K562 (cell line): ENCODE results near the gene IGFBP4. TPM values are rescaled to one million over a fixed set of nuclear protein-coding genes. Genes with fewer than 3 reads are reported as not detected.

ENCODE experiments used
- ATAC-seq: fragments of 200-7000 bp; cut with Tn5 transposase; 3 replicates; pipeline ENCODE4 v1.9.1; 2020; ENCODE audit warnings: moderate library complexity
- BruUV-seq: library from RNA; stranded (reverse); fragments of 400-500 nt; replicated peaks from 2 replicates; lab custom pipeline; 2021; lab: Mats Ljungman, UMichigan
- CTCF ChIA-PET: fragments of 300-600 bp; formaldehyde crosslinking; extraction: SDS; loops from one replicate; lab custom pipeline; 2021; ENCODE audit warnings: low intra/inter-chr PET ratio; lab: Yijun Ruan, JAX
- POLR2A ChIA-PET: fragments of 300-600, 350-650 bp; sonication (Branson Sonifier 250); formaldehyde crosslinking; extraction: SDS; loops from one replicate; lab custom pipeline; 2021; ENCODE audit warnings: antibody characterized with exemption, inconsistent platforms; lab: Yijun Ruan, JAX
- DNase-seq, 4 experiments: peaks; one replicate each; pipeline versions ENCODE4 v3.0.0 to v3.0.0-alpha.2; 2011 to 2018; ENCODE audit warnings: low spot score in 3 of 4, mixed read lengths in 3 of 4; ENCODE audit errors: extremely low read depth in 1 of 4
- FAIRE-seq: peaks from 2 replicates; lab custom pipeline; 2011; peaks lifted over from hg19 to GRCh38; lab: Jason Lieb, UNC
- H2AFZ ChIP-seq: 2 replicates; pipeline ENCODE4 v1.6.0; 2011; ENCODE audit warnings: low read depth, low read length, control low read depth, inconsistent platforms
- H3K27ac ChIP-seq: fragments of 200-600 bp; 3 replicates; pipeline ENCODE4 v1.8.0; 2011; ENCODE audit warnings: low read depth, mild to moderate bottlenecking, control low read depth, inconsistent platforms, low read length, moderate library complexity, mixed read lengths; ENCODE audit errors: extremely low read depth
- H3K27me3 ChIP-seq, 2 experiments: fragments of 300-600 bp in 1 of 2; 2 replicates in 1 of 2; 3 replicates in 1 of 2; pipeline versions ENCODE4 v1.6.0 to v1.8.0; 2011; ENCODE audit warnings: inconsistent platforms in 2 of 2, low read length in 2 of 2, mild to moderate bottlenecking in 1 of 2, mixed read lengths in 1 of 2, moderate library complexity in 1 of 2; ENCODE audit not compliant: control insufficient read depth in 2 of 2, insufficient read depth in 2 of 2
- H3K36me3 ChIP-seq: fragments of 300-600 bp; 3 replicates; pipeline ENCODE4 v1.8.0; 2011; ENCODE audit warnings: mild to moderate bottlenecking, low read length, inconsistent platforms; ENCODE audit not compliant: control insufficient read depth, insufficient read depth
- H3K4me1 ChIP-seq, 2 experiments: fragments of 200-600 bp in 1 of 2; replicated peaks in 1 of 2; 2 replicates in 1 of 2; 3 replicates in 1 of 2; pipeline versions ENCODE4 v1.5.1 to v1.8.0; 2011; ENCODE audit warnings: inconsistent platforms in 2 of 2, low read length in 2 of 2, mild to moderate bottlenecking in 1 of 2, mixed read lengths in 1 of 2, moderate library complexity in 1 of 2; ENCODE audit not compliant: control insufficient read depth in 2 of 2, insufficient read depth in 2 of 2
- H3K4me2 ChIP-seq: 2 replicates; pipeline ENCODE4 v1.6.1; 2011; ENCODE audit warnings: low read length, control low read depth, inconsistent platforms, mixed read lengths; ENCODE audit not compliant: insufficient read depth
- H3K4me3 ChIP-seq: fragments of 200-600 bp; sonication (generic), shearing (Covaris generic); 2 replicates; pipeline ENCODE4 v1.5.1; 2016; ENCODE audit warnings: control low read depth, inconsistent platforms
- H3K79me2 ChIP-seq: fragments of 200-600 bp; 3 replicates; pipeline ENCODE4 v1.8.0; 2011; ENCODE audit warnings: low read length, inconsistent platforms; ENCODE audit not compliant: control insufficient read depth, insufficient read depth
- H3K9ac ChIP-seq, 2 experiments: 2 replicates each; pipeline versions ENCODE4 v1.6.0 to v1.6.1; 2011; ENCODE audit warnings: low read depth in 2 of 2, low read length in 2 of 2, control low read depth in 1 of 2, inconsistent platforms in 1 of 2, mild to moderate bottlenecking in 1 of 2, mixed read lengths in 1 of 2; ENCODE audit not compliant: insufficient read depth in 1 of 2
- H3K9me1 ChIP-seq: one replicate; pipeline ENCODE4 v1.6.0; 2011; ENCODE audit warnings: inconsistent platforms, mild to moderate bottlenecking, low read length, moderate library complexity; ENCODE audit not compliant: control insufficient read depth, insufficient read depth
- H3K9me3 ChIP-seq: replicated peaks from 2 replicates; pipeline ENCODE4 v1.5.1; 2011; ENCODE audit warnings: low read depth, low read length, inconsistent platforms; ENCODE audit not compliant: control insufficient read depth, insufficient read depth
- H4K20me1 ChIP-seq: replicated peaks from 2 replicates; pipeline ENCODE4 v1.6.1; 2011; ENCODE audit warnings: low read length, inconsistent platforms, mixed read lengths; ENCODE audit not compliant: control insufficient read depth, insufficient read depth
- ADNP ChIP-seq: fragments of 200-800 bp; sonication (Bioruptor generic); IDR thresholded peaks from 2 replicates; pipeline ENCODE4 v1.6.1; 2016; ENCODE audit warnings: missing genetic modification characterization, missing compliant biosample characterization
- ATF7 ChIP-seq: fragments of 450-650 bp; IDR thresholded peaks from 2 replicates; pipeline ENCODE4 v1.7.1; 2014; ENCODE audit warnings: mild to moderate bottlenecking, moderate library complexity
- BCOR ChIP-seq: fragments of 450-650 bp; IDR thresholded peaks from 2 replicates; pipeline ENCODE4 v1.6.1; 2016
- ESRRA ChIP-seq: fragments of 450-650 bp; IDR thresholded peaks from 2 replicates; pipeline ENCODE4 v1.6.1; 2014; ENCODE audit warnings: low read depth, mild to moderate bottlenecking, moderate library complexity, borderline replicate concordance
- FOXA3 ChIP-seq, 2 experiments: fragments of 450-650 bp in 1 of 2; sonication (generic) in 1 of 2; formaldehyde crosslinking; IDR thresholded peaks in 1 of 2; conservative IDR thresholded peaks in 1 of 2; 2 replicates each; pipeline versions ENCODE4 v1.4.0 to v1.8.0; 2020 to 2022; ENCODE audit warnings: mild to moderate bottlenecking in 2 of 2, missing genetic modification reagents in 1 of 2
- GATA2 ChIP-seq: sonication (generic); formaldehyde crosslinking; IDR thresholded peaks from 2 replicates; pipeline ENCODE4 v1.4.0; 2020; ENCODE audit warnings: mild to moderate bottlenecking, missing genetic modification reagents
- HMBOX1 ChIP-seq: sonication (generic); IDR thresholded peaks from 2 replicates; pipeline ENCODE4 v1.6.1; 2016
- KDM1A ChIP-seq, 2 experiments: fragments of 450-650 bp; IDR thresholded peaks; 2 replicates each; pipeline ENCODE4 v1.6.1; 2016; ENCODE audit warnings: mild to moderate bottlenecking in 2 of 2
- NFIC ChIP-seq: fragments of 450-650 bp; IDR thresholded peaks from 2 replicates; pipeline ENCODE4 v1.6.1; 2017; ENCODE audit warnings: mild to moderate bottlenecking, inconsistent platforms
- RBM25 ChIP-seq: fragments of 200-400 bp; formaldehyde crosslinking; IDR thresholded peaks from 2 replicates; pipeline ENCODE4 v1.6.1; 2018; ENCODE audit warnings: low read length, low read depth, moderate library complexity; ENCODE audit not compliant: severe bottlenecking
- SMARCB1 ChIP-seq: IDR thresholded peaks from 2 replicates; pipeline ENCODE4 v1.6.1; 2011; ENCODE audit warnings: improper control_type of control experiment, low read depth; ENCODE audit not compliant: insufficient read length
- ZKSCAN3 ChIP-seq: fragments of 250-450 bp; sonication (Bioruptor Pico); IDR thresholded peaks from 2 replicates; pipeline ENCODE4 v1.4.0; 2020
- WGBS: fragments of 100-300 bp; shearing (Covaris generic); methylation state at CpG from one replicate; pipeline ENCODE4 v1.1.6; 2016; ENCODE audit warnings: low coverage, mixed read lengths; ENCODE audit not compliant: insufficient coverage; ENCODE audit errors: missing lambda C conversion rate; 5-methylcytosine and 5-hydroxymethylcytosine counted together
- in situ Hi-C: fragments of 300-500 bp; cut with MboI; formaldehyde crosslinking; loops from 4 replicates; pipeline ENCODE4 v1.15.0; 2018; ENCODE audit warnings: inconsistent platforms, mixed read lengths
- intact Hi-C: fragments of 100-400 bp; cut with micrococcal nuclease; formaldehyde crosslinking; loops from 2 replicates; pipeline ENCODE4 v1.14.2; 2022
- polyA plus RNA-seq, 8 experiments: library from polyadenylated mRNA; depleted of rRNA in 4 of 8; stranded (reverse) in 5 of 8; unstranded in 3 of 8; fragments of >200 nt; fragmentation: Nextera tagmentation in 2 of 8; fragmentation: Illumina TruSeq in 1 of 8; extraction: Ambion mirVana in 2 of 8; extraction: Trizol in 1 of 8; gene quantifications; 2 replicates each; pipeline versions ENCODE4 v1.2.1 to v1.2.3, GENCODE V29; 2011 to 2014; ENCODE audit warnings: inconsistent platforms in 1 of 8, missing spikeins in 1 of 8
- total RNA-seq, 7 experiments: library from RNA; depleted of rRNA in 6 of 7; stranded (reverse); fragments of >200 nt in 6 of 7; fragmentation: Illumina TruSeq in 2 of 7; extraction: Trizol in 2 of 7; gene quantifications; 2 replicates each; pipeline versions ENCODE4 v1.2.1 to v1.2.3, GENCODE V29; 2011 to 2021; ENCODE audit warnings: low replicate concordance in 1 of 7
- TF ChIP-seq, protein P1 (sequence below), 2 experiments: IDR thresholded peaks in 1 of 2; conservative IDR thresholded peaks in 1 of 2; 2 replicates each; pipeline ENCODE4 v1.6.1; 2016; ENCODE audit warnings: low read depth in 2 of 2, mild to moderate bottlenecking in 1 of 2, missing compliant biosample characterization in 1 of 2, missing genetic modification characterization in 1 of 2, moderate library complexity in 1 of 2
- TF ChIP-seq, protein P2 (sequence below), 2 experiments: IDR thresholded peaks; 2 replicates each; pipeline ENCODE4 v1.6.1; 2012; ENCODE audit warnings: improper control_type of control experiment in 2 of 2, low read depth in 2 of 2, low read length in 2 of 2, borderline replicate concordance in 1 of 2

The IGFBP4 gene
- total and polyA plus RNA-seq, 9 of the 15 experiments (the other 6 are each of a cell fraction or from before 2014, with no cell fraction given) = 8.8 to 99.8 (median 18.6) TPM

- Histone ChIP-seq H3K4me2 (no peak overlapping the region), H3K4me3 (no peak overlapping the region), H3K36me3 (peaks cover 6% of the 10 kb centered on the region; the same call in 1 of the 3 replicates), H3K4me1 (peaks cover 0 to 24% of the 10 kb centered on the region in 2 experiments; a peak in 3 of 5 replicates), H2AFZ (no peak overlapping the region), H3K79me2 (no peaks in the 10 kb centered on the region), H3K9me1 (no peaks in the 10 kb centered on the region), H4K20me1 (no peaks in the 10 kb centered on the region), H3K9me3 (no peaks in the 10 kb centered on the region), H3K9ac (peak overlapping the region in 1 of 2 experiments; percentile 38; a peak in 1 of 4 replicates), H3K27me3 (no peaks in the 10 kb centered on the region; a peak in 1 of 5 replicates), H3K27ac (no peak overlapping the region)
- WGBS = 66% methylated on average over 7 of the region's 9 CpGs
- ChIA-PET CTCF (no interaction called here), POLR2A (interaction anchor here (0.7 to 1.5 kb wide), 8 partner anchors 8 to 101 kb away, joined by 3 to 7 read pairs (median 5); partner anchors contain the start of gene TOP2A)
- intact Hi-C loops (no loop called here), in situ Hi-C loops (no loop called here)
- no peak for ATAC-seq
- DNase-seq = no peak
- FAIRE-seq = no peak
- no TSS peak for BruUV-seq
- TF ChIP-seq FOXA3 (CRISPR knock-in tag; conservative IDR thresholded peaks at IDR 0.05 in 1 of 2, IDR thresholded peaks at IDR 0.05 in 1 of 2) = no peak
- peak in 1 of 2 experiments; percentile 47; a peak in 3 of 4 replicates for TF ChIP-seq KDM1A (IDR thresholded peaks at IDR 0.05)
- peak; percentile 76 for TF ChIP-seq RBM25
- no peak for TF ChIP-seq HMBOX1
- no peak for TF ChIP-seq SMARCB1
- TF ChIP-seq NFIC = peak; percentile 83
- TF ChIP-seq, protein P1, sequence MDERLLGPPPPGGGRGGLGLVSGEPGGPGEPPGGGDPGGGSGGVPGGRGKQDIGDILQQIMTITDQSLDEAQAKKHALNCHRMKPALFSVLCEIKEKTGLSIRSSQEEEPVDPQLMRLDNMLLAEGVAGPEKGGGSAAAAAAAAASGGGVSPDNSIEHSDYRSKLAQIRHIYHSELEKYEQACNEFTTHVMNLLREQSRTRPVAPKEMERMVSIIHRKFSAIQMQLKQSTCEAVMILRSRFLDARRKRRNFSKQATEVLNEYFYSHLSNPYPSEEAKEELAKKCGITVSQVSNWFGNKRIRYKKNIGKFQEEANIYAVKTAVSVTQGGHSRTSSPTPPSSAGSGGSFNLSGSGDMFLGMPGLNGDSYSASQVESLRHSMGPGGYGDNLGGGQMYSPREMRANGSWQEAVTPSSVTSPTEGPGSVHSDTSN (CRISPR knock-in tag; IDR thresholded peaks at IDR 0.05; ENCODE audit: low read depth) = no peak
- TF ChIP-seq, protein P1 (tag; conservative IDR thresholded peaks at IDR 0.05; ENCODE audit: low read depth) = no peak
- no peak for TF ChIP-seq ATF7
- peak; percentile 35 for TF ChIP-seq ESRRA
- TF ChIP-seq GATA2 (CRISPR knock-in tag) = no peak
- no peak for TF ChIP-seq ZKSCAN3 (CRISPR knock-in tag)
- peak; percentile 73 for TF ChIP-seq ADNP (tag)
- peak; percentile 83 for TF ChIP-seq BCOR
- TF ChIP-seq, protein P2, sequence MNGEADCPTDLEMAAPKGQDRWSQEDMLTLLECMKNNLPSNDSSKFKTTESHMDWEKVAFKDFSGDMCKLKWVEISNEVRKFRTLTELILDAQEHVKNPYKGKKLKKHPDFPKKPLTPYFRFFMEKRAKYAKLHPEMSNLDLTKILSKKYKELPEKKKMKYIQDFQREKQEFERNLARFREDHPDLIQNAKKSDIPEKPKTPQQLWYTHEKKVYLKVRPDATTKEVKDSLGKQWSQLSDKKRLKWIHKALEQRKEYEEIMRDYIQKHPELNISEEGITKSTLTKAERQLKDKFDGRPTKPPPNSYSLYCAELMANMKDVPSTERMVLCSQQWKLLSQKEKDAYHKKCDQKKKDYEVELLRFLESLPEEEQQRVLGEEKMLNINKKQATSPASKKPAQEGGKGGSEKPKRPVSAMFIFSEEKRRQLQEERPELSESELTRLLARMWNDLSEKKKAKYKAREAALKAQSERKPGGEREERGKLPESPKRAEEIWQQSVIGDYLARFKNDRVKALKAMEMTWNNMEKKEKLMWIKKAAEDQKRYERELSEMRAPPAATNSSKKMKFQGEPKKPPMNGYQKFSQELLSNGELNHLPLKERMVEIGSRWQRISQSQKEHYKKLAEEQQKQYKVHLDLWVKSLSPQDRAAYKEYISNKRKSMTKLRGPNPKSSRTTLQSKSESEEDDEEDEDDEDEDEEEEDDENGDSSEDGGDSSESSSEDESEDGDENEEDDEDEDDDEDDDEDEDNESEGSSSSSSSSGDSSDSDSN (IDR thresholded peaks at IDR 0.05; ENCODE audit: borderline replicate concordance in 1 of 2, low read depth in 2 of 2, low read length in 2 of 2) = no peak
These were observed 17.9 kb downstream of the IGFBP4 start for GRCh38 chr17:40460968-40461731.
